Left cardiac atrium (tissue), 4 donors: ENCODE results near the gene BCO2. TPM values are rescaled to one million over a fixed set of nuclear protein-coding genes. Genes with fewer than 3 reads are reported as not detected.
"Not testable (repeated sequence)": the region's sequence is repeated elsewhere in the genome, so short reads cannot be mapped to it uniquely, and the experiment has no call there.

Experiments used
- ATAC-seq, 2 donors: fragments of 200-7000 bp; cut with Tn5 transposase; one replicate each; pipeline ENCODE4 v1.9.1; 2020; ENCODE audit warnings: mild to moderate bottlenecking in 2 of 2, moderate library complexity in 2 of 2
- DNase-seq: peaks from one replicate; pipeline ENCODE4 v3.0.0-alpha.2; 2020
- intact Hi-C, 2 donors: fragments of 100-400 bp; cut with DNase I; formaldehyde crosslinking; loops; one replicate each; pipeline versions ENCODE4 v1.14.1 to v1.15.1; 2022 to 2023
- long read RNA-seq: library from polyadenylated mRNA; unstranded; transcript quantifications from one replicate; pipeline ENCODE4 v2.0.0, GENCODE V29; 2021
- total RNA-seq, 2 donors: library from RNA; stranded (reverse); fragmentation: NEBNext Ultra II Directional; extraction: Animal tissue kit (Norgen Biotek cat#: 25700); gene quantifications; one replicate each; pipeline ENCODE4 v1.2.1, GENCODE V29; 2021
- donor health status: DM: no; HTN: yes; CAD: no.
- donor health status: DM: no; HTN: yes; CAD: no; lungs with severe emphysema.
- donor health status: DM: yes; HTN: yes; CAD: no.
- donor health status: Dilated cardiomyopathy.

The BCO2 gene
- 10 to 100 TPM; 53.3 to 92.2 TPM for total RNA-seq
- long read RNA-seq, transcript BCO2-203 (12 exons, 2,598 nt) = minor isoform, 8 of 51 reads
- long read RNA-seq, transcript BCO2-201 (12 exons, 2,930 nt) = major isoform, 12 of 51 reads
- long read RNA-seq, partial matches to known transcripts = 3 of 51 reads
- long read RNA-seq, other reads (novel, unspliced or antisense) = 23 of 51 reads

- ATAC-seq = peak; percentile 96 to 97
- peak; percentile 87 for DNase-seq
- intact Hi-C loops = no loop called here
These were observed at the start of gene BCO2 for GRCh38 chr11:112174789-112175598. TSS of gene BCO2 (plus strand) at chr11:112175512. CDS start at chr11:112175602, 90 bp downstream.

- no peak for DNase-seq
- intact Hi-C loops = loop anchor here in 1 of 2 donors (5.0 kb wide), 1 partner anchor 40 kb away; the partner anchor contains the start of gene TEX12
- ATAC-seq = no peak
These were observed 48.3 kb upstream of the BCO2 start for GRCh38 chr11:112127056-112127455.

GRCh38 chr11:112128483-112129121 lies 46.7 kb upstream of the BCO2 start:
- intact Hi-C loops = loop anchor here in 1 of 2 donors (5.0 kb wide), 1 partner anchor 39 kb away; the partner anchor contains the start of gene TEX12
- peak; percentile 41 to 66 for ATAC-seq
- peak; percentile 58 for DNase-seq

- ATAC-seq (peak; percentile 38 to 65), DNase-seq (no peak)
- intact Hi-C loops = loop anchor here in 1 of 2 donors (5.0 kb wide), 1 partner anchor 38 kb away; the partner anchor contains the start of gene TEX12
These were observed 45.7 kb upstream of the BCO2 start for GRCh38 chr11:112129656-112130055.

GRCh38 chr11:112132737-112133136 lies 42.6 kb upstream of the BCO2 start:
- DNase-seq (no peak), ATAC-seq (no peak)
- intact Hi-C loops = no loop called here

GRCh38 chr11:112134473-112134872 lies 40.8 kb upstream of the BCO2 start:
- intact Hi-C loops = no loop called here
- DNase-seq = no peak
- no peak for ATAC-seq

GRCh38 chr11:112143597-112143996 lies 31.7 kb upstream of the BCO2 start:
- intact Hi-C loops = no loop called here
- DNase-seq (no peak), ATAC-seq (no peak)

GRCh38 chr11:112150517-112150916 lies 24.8 kb upstream of the BCO2 start:
- no peak for DNase-seq
- intact Hi-C loops = no loop called here
- ATAC-seq = no peak

- no peak for DNase-seq
- ATAC-seq = no peak
- intact Hi-C loops = no loop called here
These were observed 19.0 kb upstream of the BCO2 start for GRCh38 chr11:112156153-112156955.

GRCh38 chr11:112156956-112157766 lies 18.2 kb upstream of the BCO2 start:
- intact Hi-C loops = no loop called here
- DNase-seq = no peak
- peak; percentile 67 to 95 for ATAC-seq

GRCh38 chr11:112159098-112160065 lies 15.9 kb upstream of the BCO2 start:
- intact Hi-C loops = no loop called here
- no peak for DNase-seq
- ATAC-seq = no peak

- intact Hi-C loops = no loop called here
- ATAC-seq = no peak
These were observed 15.0 kb upstream of the BCO2 start for GRCh38 chr11:112160091-112160848.

GRCh38 chr11:112161012-112161411 lies 14.3 kb upstream of the BCO2 start:
- ATAC-seq = no peak
- DNase-seq = no peak
- intact Hi-C loops = no loop called here

More at GRCh38 chr11:112160091-112160848, 15.0 kb upstream of the BCO2 start:
- DNase-seq = no peak

- ATAC-seq, DNase-seq, intact Hi-C loops: not testable (repeated sequence)
These were observed 13.1 kb upstream of the BCO2 start for GRCh38 chr11:112162200-112162599.

- DNase-seq (no peak), ATAC-seq (peak in 1 of 2 donors; percentile 43)
- intact Hi-C loops = no loop called here
These were observed 12.4 kb upstream of the BCO2 start for GRCh38 chr11:112162761-112163546.
